Osteoblast (primary cell): ENCODE results near the gene STAT5B. TPM values are rescaled to one million over a fixed set of nuclear protein-coding genes. Genes with fewer than 3 reads are reported as not detected.

Experiments
- DNase-seq: peaks from one replicate; pipeline ENCODE4 v3.0.0; 2011; ENCODE audit warnings: low spot score, mixed read lengths; ENCODE audit not compliant: insufficient read length; ENCODE audit errors: missing footprints
- H2AFZ ChIP-seq: 2 replicates; pipeline ENCODE4 v1.6.0; 2011; ENCODE audit warnings: mild to moderate bottlenecking, low read length
- H3K27ac ChIP-seq: 2 replicates; pipeline ENCODE4 v1.5.1; 2011; ENCODE audit warnings: mild to moderate bottlenecking, low read depth, low read length, moderate library complexity
- H3K27me3 ChIP-seq: 2 replicates; pipeline ENCODE4 v1.6.0; 2012; ENCODE audit warnings: mild to moderate bottlenecking, control low read depth, inconsistent platforms, low read length, moderate library complexity; ENCODE audit not compliant: insufficient read depth
- H3K36me3 ChIP-seq: 2 replicates; pipeline ENCODE4 v1.5.1; 2011; ENCODE audit warnings: mild to moderate bottlenecking, low read length, control low read depth, moderate library complexity; ENCODE audit not compliant: insufficient read depth
- H3K4me1 ChIP-seq: 2 replicates; pipeline ENCODE4 v1.5.1; 2011; ENCODE audit warnings: mild to moderate bottlenecking, low read length, control low read depth, moderate library complexity; ENCODE audit not compliant: insufficient read depth
- H3K4me2 ChIP-seq: 2 replicates; pipeline ENCODE4 v1.6.0; 2011; ENCODE audit warnings: mild to moderate bottlenecking, low read length; ENCODE audit not compliant: insufficient read depth
- H3K4me3 ChIP-seq: fragments of 200-600 bp; sonication (generic); 3 replicates; pipeline ENCODE4 v1.5.1; 2012; ENCODE audit warnings: mild to moderate bottlenecking, low read length, inconsistent platforms; ENCODE audit not compliant: insufficient read depth
- H3K79me2 ChIP-seq: 2 replicates; pipeline ENCODE4 v1.6.0; 2012; ENCODE audit warnings: mild to moderate bottlenecking, low read length, control low read depth, inconsistent platforms; ENCODE audit not compliant: insufficient read depth
- H3K9me3 ChIP-seq: 2 replicates; pipeline ENCODE4 v1.5.1; 2011; ENCODE audit warnings: low read depth, low read length, control low read depth
- H4K20me1 ChIP-seq: 2 replicates; pipeline ENCODE4 v1.6.0; 2012; ENCODE audit warnings: mild to moderate bottlenecking, low read length, control low read depth; ENCODE audit not compliant: insufficient read depth
- total RNA-seq: library from RNA; depleted of rRNA; stranded (reverse); fragments of >200 nt; gene quantifications from 2 replicates; pipeline ENCODE4 v1.2.3, GENCODE V29; 2012
- TF ChIP-seq, protein P1 (sequence below): IDR thresholded peaks from 2 replicates; pipeline ENCODE4 v1.5.1; 2011; ENCODE audit warnings: mild to moderate bottlenecking, low read depth, low read length, moderate library complexity; ENCODE audit errors: extremely low read depth

STAT5B gene
- total RNA-seq, 1 donor: 22.8 TPM

DNA sequence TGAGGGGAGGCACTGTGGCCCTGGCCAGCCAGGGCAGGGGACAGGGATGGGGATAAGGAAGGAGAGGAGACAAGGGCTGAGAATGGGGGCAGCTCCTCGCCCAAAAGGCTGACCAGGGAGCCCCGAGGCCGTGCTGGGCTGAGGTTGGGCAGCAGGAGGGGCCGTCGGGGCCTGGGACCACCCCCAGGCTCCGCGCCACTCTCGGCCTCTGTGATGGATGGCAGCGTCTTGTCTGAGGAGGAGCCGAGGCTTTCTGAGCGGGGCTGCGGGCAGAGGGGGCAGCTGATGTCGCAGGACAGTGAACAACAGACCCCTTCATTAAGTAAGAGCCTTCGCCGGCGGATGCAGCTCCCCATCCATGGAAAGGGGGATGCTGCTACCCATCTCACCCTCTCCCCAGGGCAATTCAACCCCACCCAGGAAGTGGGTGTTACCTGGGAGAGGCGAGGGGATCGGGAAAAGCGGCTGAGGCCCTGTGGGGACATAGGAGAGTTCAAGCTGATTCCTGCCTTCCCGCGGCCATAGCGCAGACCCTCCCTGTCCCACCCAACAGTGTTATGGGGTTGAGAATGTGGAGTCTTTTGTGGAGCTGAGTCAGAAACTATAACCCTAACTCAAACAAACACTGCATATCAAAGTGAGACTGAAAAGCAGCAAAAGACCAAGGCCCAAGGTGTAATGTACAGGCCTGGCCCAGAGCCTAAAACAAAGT is 112.3 kb downstream of the STAT5B start:
- H3K4me3 ChIP-seq: no peak overlapping the region
- H2AFZ ChIP-seq: no peak overlapping the region
- no peaks in the 10 kb centered on the region for H4K20me1 ChIP-seq
- TF ChIP-seq, protein P1, sequence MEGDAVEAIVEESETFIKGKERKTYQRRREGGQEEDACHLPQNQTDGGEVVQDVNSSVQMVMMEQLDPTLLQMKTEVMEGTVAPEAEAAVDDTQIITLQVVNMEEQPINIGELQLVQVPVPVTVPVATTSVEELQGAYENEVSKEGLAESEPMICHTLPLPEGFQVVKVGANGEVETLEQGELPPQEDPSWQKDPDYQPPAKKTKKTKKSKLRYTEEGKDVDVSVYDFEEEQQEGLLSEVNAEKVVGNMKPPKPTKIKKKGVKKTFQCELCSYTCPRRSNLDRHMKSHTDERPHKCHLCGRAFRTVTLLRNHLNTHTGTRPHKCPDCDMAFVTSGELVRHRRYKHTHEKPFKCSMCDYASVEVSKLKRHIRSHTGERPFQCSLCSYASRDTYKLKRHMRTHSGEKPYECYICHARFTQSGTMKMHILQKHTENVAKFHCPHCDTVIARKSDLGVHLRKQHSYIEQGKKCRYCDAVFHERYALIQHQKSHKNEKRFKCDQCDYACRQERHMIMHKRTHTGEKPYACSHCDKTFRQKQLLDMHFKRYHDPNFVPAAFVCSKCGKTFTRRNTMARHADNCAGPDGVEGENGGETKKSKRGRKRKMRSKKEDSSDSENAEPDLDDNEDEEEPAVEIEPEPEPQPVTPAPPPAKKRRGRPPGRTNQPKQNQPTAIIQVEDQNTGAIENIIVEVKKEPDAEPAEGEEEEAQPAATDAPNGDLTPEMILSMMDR: no peak
- no peaks in the 10 kb centered on the region for H3K27me3 ChIP-seq
- no peaks in the 10 kb centered on the region for H3K4me1 ChIP-seq
- DNase-seq: peak; percentile 70
- no peaks in the 10 kb centered on the region for H3K36me3 ChIP-seq
- H3K9me3 ChIP-seq: no peaks in the 10 kb centered on the region
- H3K79me2 ChIP-seq: no peaks in the 10 kb centered on the region
- no peak overlapping the region for H3K4me2 ChIP-seq
- H3K27ac ChIP-seq: no peak overlapping the region

DNA sequence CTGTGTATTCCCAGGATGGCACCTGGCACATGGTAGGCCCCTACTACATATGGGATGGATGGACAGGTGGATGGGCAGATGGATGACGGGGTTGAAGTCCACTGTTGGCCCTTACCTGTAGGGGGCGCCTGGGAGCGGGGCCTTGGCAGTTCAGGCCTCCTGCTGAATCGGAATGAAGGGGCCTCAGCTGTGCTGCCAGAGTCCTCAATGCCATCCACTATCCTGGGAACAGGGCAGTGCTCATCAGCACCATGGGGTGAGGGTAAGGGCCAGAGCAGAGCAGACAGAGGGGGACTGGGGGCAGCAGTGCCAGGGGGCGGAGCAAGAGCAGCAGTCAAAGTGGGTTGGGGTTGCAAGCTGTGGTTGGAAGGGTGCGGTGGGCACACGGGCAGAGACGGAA is 113.1 kb downstream of the STAT5B start:
- Histone ChIP-seq H3K4me2 (no peak overlapping the region), H3K79me2 (no peaks in the 10 kb centered on the region), H4K20me1 (no peaks in the 10 kb centered on the region), H3K4me3 (no peak overlapping the region), H3K27me3 (no peaks in the 10 kb centered on the region), H3K27ac (no peak overlapping the region), H3K9me3 (no peaks in the 10 kb centered on the region), H3K4me1 (no peaks in the 10 kb centered on the region), H2AFZ (no peak overlapping the region), H3K36me3 (no peaks in the 10 kb centered on the region)
- DNase-seq: peak; percentile 88
- TF ChIP-seq, protein P1: peak; percentile 40

DNA sequence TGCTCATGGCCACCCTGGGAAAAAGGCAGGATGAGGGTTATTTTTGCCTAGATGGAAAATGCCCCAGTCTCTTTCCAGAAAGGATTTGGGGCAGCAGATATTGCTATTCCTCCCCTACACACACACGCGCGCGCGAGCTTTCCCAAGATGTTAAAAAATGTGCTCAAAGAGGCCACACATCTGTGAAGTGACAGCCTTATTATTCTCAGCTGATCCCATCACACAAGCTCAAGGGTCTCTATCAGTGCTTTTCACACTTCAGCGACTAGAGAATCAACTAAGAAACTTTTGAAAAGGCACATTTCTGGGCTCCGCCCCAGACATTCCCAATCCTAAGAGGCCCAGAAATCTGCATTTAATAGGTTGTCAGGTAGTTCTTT is 115.7 kb downstream of the STAT5B start:
- Histone ChIP-seq H3K4me3 (no peak overlapping the region), H2AFZ (no peak overlapping the region), H4K20me1 (no peaks in the 10 kb centered on the region), H3K4me2 (no peak overlapping the region), H3K9me3 (no peaks in the 10 kb centered on the region), H3K79me2 (no peaks in the 10 kb centered on the region), H3K27ac (no peak overlapping the region), H3K27me3 (no peaks in the 10 kb centered on the region), H3K36me3 (no peaks in the 10 kb centered on the region), H3K4me1 (no peaks in the 10 kb centered on the region)
- TF ChIP-seq, protein P1: no peak
- DNase-seq: peak; percentile 18

GRCh38 chr17:42159796-42160530 is 116.2 kb downstream of the STAT5B start:
- H4K20me1 ChIP-seq: no peaks in the 10 kb centered on the region
- H2AFZ ChIP-seq: no peak overlapping the region
- no peaks in the 10 kb centered on the region for H3K4me1 ChIP-seq
- H3K4me3 ChIP-seq: no peak overlapping the region
- no peak overlapping the region for H3K27ac ChIP-seq
- H3K36me3 ChIP-seq: no peaks in the 10 kb centered on the region
- H3K27me3 ChIP-seq: no peaks in the 10 kb centered on the region
- no peaks in the 10 kb centered on the region for H3K9me3 ChIP-seq
- H3K4me2 ChIP-seq: no peak overlapping the region
- peak; percentile 45 for DNase-seq
- TF ChIP-seq, protein P1: no peak
- H3K79me2 ChIP-seq: no peaks in the 10 kb centered on the region
